ENCODE data around the gene GALNT14. TPM values are rescaled to one million over a fixed set of nuclear protein-coding genes. Genes with fewer than 3 reads are reported as not detected.

Gene GALNT14
- total RNA-seq, 3 donors from 2014 or later (not counting 1 experiment from before 2014, with no cell fraction given): 0.68 TPM; not detected in 2

GRCh38 chr2:30948857-30949256 is 189.4 kb downstream of the GALNT14 start:
- TF ChIP-seq CTCF (IDR thresholded peaks at IDR 0.05): no peak
- WGBS (ENCODE audit: insufficient coverage): 92% methylated on average over 2 of the region's 2 CpGs
- no peak overlapping the region for H3K4me3 Mint-ChIP-seq

GRCh38 chr2:30948130-30948529 is 190.1 kb downstream of the GALNT14 start:
- no peaks in the 10 kb centered on the region for H3K9me3 Mint-ChIP-seq
- ATAC-seq: no peak
- no peak for TF ChIP-seq CTCF (IDR thresholded peaks at IDR 0.05)
- Histone ChIP-seq H3K36me3 (ENCODE audit: control insufficient read depth, insufficient read depth, low read length) (no peaks in the 10 kb centered on the region), H3K27ac (ENCODE audit: low read length) (no peak overlapping the region), H3K4me1 (ENCODE audit: control insufficient read depth, insufficient read depth, low read length) (no peaks in the 10 kb centered on the region), H3K4me3 (ENCODE audit: low read length) (no peak overlapping the region), H3K27me3 (ENCODE audit: control insufficient read depth, insufficient read depth, low read length) (no peaks in the 10 kb centered on the region), H3K9me3 (ENCODE audit: control insufficient read depth, insufficient read depth, low read length) (peaks cover 6% of the 10 kb centered on the region)
- no peak overlapping the region for H3K27ac Mint-ChIP-seq
- no peak overlapping the region for H3K4me3 Mint-ChIP-seq
- 83% methylated on average over 1 of the region's 1 CpG for WGBS (ENCODE audit: insufficient coverage)
- H3K36me3 Mint-ChIP-seq: no peaks in the 10 kb centered on the region
- intact Hi-C loops (cut with micrococcal nuclease): no loop called here
- H3K4me1 Mint-ChIP-seq: no peaks in the 10 kb centered on the region
- no peak for DNase-seq
- H3K27me3 Mint-ChIP-seq (ENCODE audit: low read depth in 2 of 2): peaks cover 3 to 6% of the 10 kb centered on the region in 2 donors

More at GRCh38 chr2:30948857-30949256, 189.4 kb downstream of the GALNT14 start:
- no peak overlapping the region for H3K4me3 ChIP-seq (ENCODE audit: low read length)
- Mint-ChIP-seq H3K27me3 (ENCODE audit: low read depth in 2 of 2) (peaks cover 4 to 6% of the 10 kb centered on the region in 2 donors), H3K4me1 (no peaks in the 10 kb centered on the region), H3K27ac (no peak overlapping the region), H3K36me3 (no peaks in the 10 kb centered on the region), H3K9me3 (no peaks in the 10 kb centered on the region)
- no peak for ATAC-seq
- no peaks in the 10 kb centered on the region for H3K4me1 ChIP-seq (ENCODE audit: control insufficient read depth, insufficient read depth, low read length)
- no peak for DNase-seq
- H3K27ac ChIP-seq (ENCODE audit: low read length): no peak overlapping the region
- peaks cover 6% of the 10 kb centered on the region for H3K9me3 ChIP-seq (ENCODE audit: control insufficient read depth, insufficient read depth, low read length)
- no peaks in the 10 kb centered on the region for H3K36me3 ChIP-seq (ENCODE audit: control insufficient read depth, insufficient read depth, low read length)
- intact Hi-C loops (cut with micrococcal nuclease): no loop called here
- H3K27me3 ChIP-seq (ENCODE audit: control insufficient read depth, insufficient read depth, low read length): no peaks in the 10 kb centered on the region

GRCh38 chr2:30947686-30948085 is 190.6 kb downstream of the GALNT14 start:
- H3K9me3 Mint-ChIP-seq: no peaks in the 10 kb centered on the region
- no peak for DNase-seq
- peaks cover 6% of the 10 kb centered on the region for H3K9me3 ChIP-seq (ENCODE audit: control insufficient read depth, insufficient read depth, low read length)
- TF ChIP-seq CTCF (IDR thresholded peaks at IDR 0.05): no peak
- no peaks in the 10 kb centered on the region for H3K4me1 Mint-ChIP-seq
- H3K36me3 ChIP-seq (ENCODE audit: control insufficient read depth, insufficient read depth, low read length): no peaks in the 10 kb centered on the region
- no peaks in the 10 kb centered on the region for H3K27me3 ChIP-seq (ENCODE audit: control insufficient read depth, insufficient read depth, low read length)
- peaks cover 3 to 6% of the 10 kb centered on the region in 2 donors for H3K27me3 Mint-ChIP-seq (ENCODE audit: low read depth in 2 of 2)
- no peaks in the 10 kb centered on the region for H3K36me3 Mint-ChIP-seq
- intact Hi-C loops (cut with micrococcal nuclease): no loop called here
- no peak overlapping the region for H3K4me3 Mint-ChIP-seq
- H3K4me1 ChIP-seq (ENCODE audit: control insufficient read depth, insufficient read depth, low read length): no peaks in the 10 kb centered on the region
- H3K27ac Mint-ChIP-seq: no peak overlapping the region
- ATAC-seq: no peak
- no peak overlapping the region for H3K4me3 ChIP-seq (ENCODE audit: low read length)
- H3K27ac ChIP-seq (ENCODE audit: low read length): no peak overlapping the region

GRCh38 chr2:30942419-30942818 is 195.8 kb downstream of the GALNT14 start:
- H3K36me3 Mint-ChIP-seq: no peaks in the 10 kb centered on the region
- no peak for DNase-seq
- 91% methylated on average over 3 of the region's 5 CpGs for WGBS (ENCODE audit: insufficient coverage)
- no peak for TF ChIP-seq CTCF (IDR thresholded peaks at IDR 0.05)
- intact Hi-C loops (cut with micrococcal nuclease): no loop called here
- no peak for ATAC-seq
- no peaks in the 10 kb centered on the region for H3K4me1 ChIP-seq (ENCODE audit: control insufficient read depth, insufficient read depth, low read length)
- H3K4me3 Mint-ChIP-seq: no peak overlapping the region
- H3K27me3 ChIP-seq (ENCODE audit: control insufficient read depth, insufficient read depth, low read length): no peaks in the 10 kb centered on the region
- peaks cover 0 to 8% of the 10 kb centered on the region in 2 donors for H3K27me3 Mint-ChIP-seq (ENCODE audit: low read depth in 2 of 2)
- H3K4me1 Mint-ChIP-seq: no peaks in the 10 kb centered on the region
- no peak overlapping the region for H3K27ac Mint-ChIP-seq
- H3K9me3 Mint-ChIP-seq: no peaks in the 10 kb centered on the region
- no peaks in the 10 kb centered on the region for H3K36me3 ChIP-seq (ENCODE audit: control insufficient read depth, insufficient read depth, low read length)
- no peaks in the 10 kb centered on the region for H3K9me3 ChIP-seq (ENCODE audit: control insufficient read depth, insufficient read depth, low read length)
- no peak overlapping the region for H3K4me3 ChIP-seq (ENCODE audit: low read length)
- no peak overlapping the region for H3K27ac ChIP-seq (ENCODE audit: low read length)
